ENCODE results near the gene CDH24. TPM values are rescaled to one million over a fixed set of nuclear protein-coding genes. Genes with fewer than 3 reads are reported as not detected.

CDH24 gene
- total and polyA plus RNA-seq, 9 of the 15 experiments (the other 6 are each of a cell fraction or from before 2014, with no cell fraction given): 0.04 to 16.2 (median 4.9) TPM

GRCh38 chr14:23043145-23043544, 14.2 kb downstream of the CDH24 start:
- Histone ChIP-seq H3K4me1 (replicated peaks in 1 of 2; ENCODE audit: control insufficient read depth in 2 of 2, insufficient read depth in 2 of 2, low read length in 2 of 2) (peaks cover 15 to 35% of the 10 kb centered on the region in 2 experiments), H3K9ac (ENCODE audit: insufficient read depth in 1 of 2, low read depth in 2 of 2, low read length in 2 of 2) (0 out of 4 replicates have a peak overlapping the region, but pooled peaks of 1 of the 2 experiments have one; percentile 21), H3K36me3 (ENCODE audit: control insufficient read depth, insufficient read depth, low read length) (no peaks in the 10 kb centered on the region), H3K79me2 (ENCODE audit: control insufficient read depth, insufficient read depth, low read length) (no peaks in the 10 kb centered on the region), H2AFZ (ENCODE audit: low read depth, low read length) (no peak overlapping the region), H3K27ac (ENCODE audit: extremely low read depth, low read depth, low read length) (no peak overlapping the region), H3K27me3 (ENCODE audit: control insufficient read depth in 2 of 2, insufficient read depth in 2 of 2, low read length in 2 of 2) (no peaks in the 10 kb centered on the region), H3K9me1 (ENCODE audit: control insufficient read depth, insufficient read depth, low read length) (no peaks in the 10 kb centered on the region), H3K4me3 (no peak overlapping the region), H3K4me2 (ENCODE audit: insufficient read depth, low read length) (no peak overlapping the region), H4K20me1 (replicated peaks; ENCODE audit: control insufficient read depth, insufficient read depth, low read length) (no peaks in the 10 kb centered on the region), H3K9me3 (replicated peaks; ENCODE audit: control insufficient read depth, insufficient read depth, low read depth, low read length) (no peaks in the 10 kb centered on the region)
- 37% methylated on average over 6 of the region's 6 CpGs for WGBS (ENCODE audit: insufficient coverage, low coverage, missing lambda C conversion rate)
- in situ Hi-C loops (cut with MboI) (no loop called here), intact Hi-C loops (cut with micrococcal nuclease) (no loop called here)
- BruUV-seq (replicated peaks): no TSS peak
- TF ChIP-seq ZNF121 (CRISPR knock-in tag; conservative IDR thresholded peaks at IDR 0.05) (no peak), CBX1 (IDR thresholded peaks at IDR 0.05; ENCODE audit: low read depth) (no peak), DMBX1 (CRISPR knock-in tag; IDR thresholded peaks at IDR 0.05; ENCODE audit: borderline replicate concordance) (no peak), CREB1 (IDR thresholded peaks at IDR 0.05) (no peak), CREB1 (CRISPR knock-in tag; IDR thresholded peaks at IDR 0.05) (no peak), CHCHD3 (CRISPR knock-in tag; IDR thresholded peaks at IDR 0.05) (no peak)
- TF ChIP-seq, protein P1, sequence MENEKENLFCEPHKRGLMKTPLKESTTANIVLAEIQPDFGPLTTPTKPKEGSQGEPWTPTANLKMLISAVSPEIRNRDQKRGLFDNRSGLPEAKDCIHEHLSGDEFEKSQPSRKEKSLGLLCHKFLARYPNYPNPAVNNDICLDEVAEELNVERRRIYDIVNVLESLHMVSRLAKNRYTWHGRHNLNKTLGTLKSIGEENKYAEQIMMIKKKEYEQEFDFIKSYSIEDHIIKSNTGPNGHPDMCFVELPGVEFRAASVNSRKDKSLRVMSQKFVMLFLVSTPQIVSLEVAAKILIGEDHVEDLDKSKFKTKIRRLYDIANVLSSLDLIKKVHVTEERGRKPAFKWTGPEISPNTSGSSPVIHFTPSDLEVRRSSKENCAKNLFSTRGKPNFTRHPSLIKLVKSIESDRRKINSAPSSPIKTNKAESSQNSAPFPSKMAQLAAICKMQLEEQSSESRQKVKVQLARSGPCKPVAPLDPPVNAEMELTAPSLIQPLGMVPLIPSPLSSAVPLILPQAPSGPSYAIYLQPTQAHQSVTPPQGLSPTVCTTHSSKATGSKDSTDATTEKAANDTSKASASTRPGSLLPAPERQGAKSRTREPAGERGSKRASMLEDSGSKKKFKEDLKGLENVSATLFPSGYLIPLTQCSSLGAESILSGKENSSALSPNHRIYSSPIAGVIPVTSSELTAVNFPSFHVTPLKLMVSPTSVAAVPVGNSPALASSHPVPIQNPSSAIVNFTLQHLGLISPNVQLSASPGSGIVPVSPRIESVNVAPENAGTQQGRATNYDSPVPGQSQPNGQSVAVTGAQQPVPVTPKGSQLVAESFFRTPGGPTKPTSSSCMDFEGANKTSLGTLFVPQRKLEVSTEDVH (IDR thresholded peaks at IDR 0.05; ENCODE audit: low read depth, partially characterized antibody): no peak
- ChIA-PET POLR2A (interaction anchor here (0.7 to 1.0 kb wide), 2 partner anchors 10 to 37 kb away, joined by 3 read pairs; no protein-coding TSS in a partner anchor), CTCF (ENCODE audit: low intra/inter-chr PET ratio) (no interaction called here)
- DNase-seq (ENCODE audit: extremely low read depth in 1 of 4, low spot score in 3 of 4) (no peak), FAIRE-seq (no peak), ATAC-seq (no peak)
